Dermis blood vessel endothelial cell (primary cell): ENCODE results near the gene GRK5. TPM values are rescaled to one million over a fixed set of nuclear protein-coding genes. Genes with fewer than 3 reads are reported as not detected.
A peak's percentile ranks its signal among the peaks of the same experiment; 100 is the strongest.

Source experiments
- DNase-seq: peaks from one replicate; pipeline ENCODE4 v3.0.0; 2010
- total RNA-seq: library from RNA; depleted of rRNA; stranded (reverse); fragments of >200 nt; gene quantifications from 2 replicates; pipeline ENCODE4 v1.2.3, GENCODE V29; 2014

GRK5 gene
- total RNA-seq, 1 donor from 2014 or later = 57.9 TPM

- DNase-seq = no peak
Measured at GRCh38 chr10:119347181-119347974, 140.0 kb downstream of the GRK5 start.

GRCh38 chr10:119348106-119348505 is 140.7 kb downstream of the GRK5 start:
- peak; percentile 58 for DNase-seq

- DNase-seq = no peak
Measured at GRCh38 chr10:119348516-119349240, 141.3 kb downstream of the GRK5 start.

- no peak for DNase-seq
Measured at GRCh38 chr10:119349341-119349740, 142.0 kb downstream of the GRK5 start.

DNA sequence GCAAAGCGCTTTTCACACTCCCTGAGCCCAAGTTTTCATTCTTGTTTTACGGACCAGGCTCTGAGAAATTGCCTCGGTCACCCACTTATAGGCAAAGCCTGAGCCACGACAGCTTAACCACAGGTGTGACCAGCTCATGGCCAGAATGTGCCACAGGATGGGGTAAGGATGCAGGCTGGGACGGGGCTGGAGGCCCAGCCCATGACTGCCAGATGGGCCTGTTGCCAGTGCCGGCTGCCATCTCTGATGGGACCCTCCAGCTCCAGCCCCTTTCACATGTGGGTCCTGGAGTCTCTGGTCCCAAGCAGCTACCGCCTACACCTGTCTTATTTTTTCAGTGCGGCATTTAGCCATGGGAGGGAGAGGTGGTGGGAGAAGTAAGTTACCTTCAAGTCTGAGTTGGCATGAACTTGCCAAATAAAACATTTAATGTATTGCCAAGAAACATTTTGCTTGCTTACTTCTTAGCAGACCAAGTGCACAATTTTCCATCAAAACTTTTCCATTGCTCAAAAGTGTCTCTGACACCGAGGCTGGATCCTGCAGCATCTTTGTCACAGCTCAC is 142.6 kb downstream of the GRK5 start:
- DNase-seq = no peak

- no peak for DNase-seq
Measured at GRCh38 chr10:119350502-119351097, 143.2 kb downstream of the GRK5 start.

DNA sequence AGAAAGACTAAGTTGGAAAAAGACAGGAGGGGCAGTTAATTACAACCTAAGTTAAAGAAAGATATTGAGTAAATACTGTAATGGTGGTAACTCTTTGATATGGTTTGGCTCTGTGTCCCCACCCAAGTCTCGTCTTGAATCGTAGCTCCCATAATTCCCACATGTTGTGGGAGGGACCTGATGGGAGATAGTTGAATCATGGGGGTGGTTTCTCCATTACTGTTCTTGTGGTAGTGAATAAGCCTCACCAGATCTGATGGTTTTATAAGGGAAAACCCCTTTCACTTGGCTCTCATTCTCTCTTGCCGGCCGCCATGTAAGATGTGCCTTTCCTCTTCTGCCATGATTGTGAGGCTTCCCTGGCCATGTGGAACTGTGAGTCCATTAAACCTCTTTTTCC is 143.8 kb downstream of the GRK5 start:
- DNase-seq = no peak

DNA sequence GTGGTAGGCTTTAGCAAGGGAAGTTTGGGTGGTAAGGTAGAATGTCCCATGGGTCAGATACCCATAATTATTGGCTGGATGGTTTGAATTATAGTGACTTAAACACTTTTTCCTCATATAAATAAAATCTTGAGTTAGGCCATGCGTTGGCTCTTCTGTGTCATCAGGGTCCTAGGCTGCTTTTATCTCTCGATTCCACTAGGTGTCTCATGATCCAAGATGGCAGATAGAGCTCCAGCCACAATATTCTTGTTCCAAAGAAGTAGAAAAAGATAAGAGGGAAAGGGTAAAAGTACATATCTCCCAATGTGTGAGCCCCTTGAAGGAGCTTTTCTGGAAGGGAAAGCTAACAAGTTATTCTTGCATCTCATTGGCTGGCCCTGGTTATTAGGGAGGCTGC is 144.7 kb downstream of the GRK5 start:
- DNase-seq = no peak

GRCh38 chr10:119352807-119353206 is 145.4 kb downstream of the GRK5 start:
- no peak for DNase-seq

GRCh38 chr10:119353421-119353820 is 146.1 kb downstream of the GRK5 start:
- no peak for DNase-seq

DNA sequence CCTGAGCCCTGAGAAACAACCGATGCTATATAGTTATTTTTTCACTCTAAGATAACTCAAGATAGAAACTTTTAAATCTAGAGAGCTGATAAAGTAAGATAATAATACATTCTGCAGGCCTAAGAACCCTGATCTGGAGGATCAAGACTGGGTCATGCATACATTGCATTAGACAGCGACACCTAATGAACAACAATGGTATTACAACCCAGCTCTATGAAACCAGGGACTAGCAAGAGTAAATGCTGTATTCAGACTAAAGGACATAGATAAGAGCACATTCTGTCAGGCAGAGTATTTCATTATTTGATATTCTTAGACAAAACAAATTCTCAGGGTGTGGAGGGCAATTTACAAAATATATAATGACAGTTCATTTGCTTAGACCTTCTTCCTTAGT is 148.6 kb downstream of the GRK5 start:
- DNase-seq = peak; percentile 30

- peak; percentile 38 for DNase-seq
Measured at GRCh38 chr10:119357412-119358151, 150.2 kb downstream of the GRK5 start.

DNA sequence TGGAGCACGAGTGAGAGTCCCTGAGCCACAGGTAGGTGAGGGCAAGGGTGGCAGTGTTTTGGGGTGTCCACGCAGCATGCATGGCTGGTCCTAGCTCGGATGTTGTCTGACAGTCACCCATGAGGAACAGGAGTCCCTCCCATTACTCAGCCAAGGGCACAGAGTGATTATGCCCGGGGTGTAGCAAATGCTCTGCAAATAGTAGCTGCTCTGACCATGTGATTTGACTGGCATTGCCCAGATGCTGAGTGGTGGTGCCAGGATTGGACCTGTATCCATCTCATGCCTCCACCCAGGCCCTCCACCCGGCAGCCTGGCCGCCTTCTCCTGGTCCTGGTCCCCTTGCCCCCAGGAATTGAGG is 150.8 kb downstream of the GRK5 start:
- no peak for DNase-seq

DNA sequence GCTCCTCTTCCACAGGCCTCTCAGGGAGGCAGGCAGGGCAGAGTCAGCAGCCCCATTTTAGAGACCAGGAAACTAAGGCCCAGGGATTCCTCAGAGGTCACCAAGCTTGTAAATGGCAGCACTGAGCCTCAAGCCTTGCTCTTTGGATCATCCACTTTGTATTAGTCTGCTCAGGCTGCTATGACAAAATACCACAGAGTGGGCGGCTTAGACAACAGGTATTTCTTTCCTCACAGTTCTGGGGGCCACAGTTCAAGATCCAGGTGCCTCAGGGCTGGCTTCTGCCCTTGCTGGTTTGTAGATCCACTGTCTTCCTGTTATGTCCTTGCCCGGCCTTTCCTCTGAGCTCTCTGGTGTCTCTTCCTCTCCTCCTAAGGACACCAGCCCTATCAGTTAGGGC is 151.2 kb downstream of the GRK5 start:
- no peak for DNase-seq

DNA sequence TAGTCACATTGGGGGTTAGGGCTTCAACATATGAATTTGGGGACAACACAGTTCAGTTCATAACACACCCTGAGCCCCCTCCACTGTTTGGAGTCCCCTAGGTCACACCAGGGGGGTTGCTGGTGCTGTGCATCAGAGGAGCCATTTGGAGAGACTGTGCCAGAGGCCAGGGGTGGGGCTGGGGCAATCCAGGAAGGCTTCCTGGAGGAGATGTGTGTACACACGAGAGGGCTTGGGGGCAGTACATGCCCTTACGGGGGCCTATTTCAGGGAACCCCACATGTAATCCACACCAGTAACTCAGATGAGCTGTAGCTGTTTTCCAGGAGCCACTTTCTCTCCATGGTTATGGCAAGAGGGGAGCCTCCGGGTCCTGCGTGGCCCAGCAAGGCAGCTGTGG is 151.7 kb downstream of the GRK5 start:
- DNase-seq = no peak

- DNase-seq = peak; percentile 39
Measured at GRCh38 chr10:119360181-119360921, 153.0 kb downstream of the GRK5 start.

GRCh38 chr10:119361037-119361436 is 153.7 kb downstream of the GRK5 start:
- DNase-seq = no peak

DNA sequence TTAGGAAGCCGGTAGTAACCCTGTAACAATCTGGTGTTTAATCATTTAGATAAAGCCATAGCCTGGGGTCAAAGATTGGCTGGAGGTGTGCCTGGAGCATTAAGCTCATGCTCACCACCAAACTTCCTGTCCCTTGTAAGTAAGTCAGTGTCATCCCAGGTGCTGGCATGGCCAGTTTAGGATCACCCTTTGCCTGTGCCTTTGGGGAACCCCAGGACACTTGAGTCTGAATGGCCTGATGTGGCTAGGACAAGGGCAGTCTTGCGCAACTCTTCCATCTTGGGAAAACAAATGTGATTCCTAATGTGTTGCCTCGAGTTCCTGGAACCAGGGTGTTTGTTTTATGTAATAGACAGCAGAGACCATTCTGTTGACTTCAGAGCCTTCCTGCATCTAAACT is 154.8 kb downstream of the GRK5 start:
- DNase-seq = no peak

DNA sequence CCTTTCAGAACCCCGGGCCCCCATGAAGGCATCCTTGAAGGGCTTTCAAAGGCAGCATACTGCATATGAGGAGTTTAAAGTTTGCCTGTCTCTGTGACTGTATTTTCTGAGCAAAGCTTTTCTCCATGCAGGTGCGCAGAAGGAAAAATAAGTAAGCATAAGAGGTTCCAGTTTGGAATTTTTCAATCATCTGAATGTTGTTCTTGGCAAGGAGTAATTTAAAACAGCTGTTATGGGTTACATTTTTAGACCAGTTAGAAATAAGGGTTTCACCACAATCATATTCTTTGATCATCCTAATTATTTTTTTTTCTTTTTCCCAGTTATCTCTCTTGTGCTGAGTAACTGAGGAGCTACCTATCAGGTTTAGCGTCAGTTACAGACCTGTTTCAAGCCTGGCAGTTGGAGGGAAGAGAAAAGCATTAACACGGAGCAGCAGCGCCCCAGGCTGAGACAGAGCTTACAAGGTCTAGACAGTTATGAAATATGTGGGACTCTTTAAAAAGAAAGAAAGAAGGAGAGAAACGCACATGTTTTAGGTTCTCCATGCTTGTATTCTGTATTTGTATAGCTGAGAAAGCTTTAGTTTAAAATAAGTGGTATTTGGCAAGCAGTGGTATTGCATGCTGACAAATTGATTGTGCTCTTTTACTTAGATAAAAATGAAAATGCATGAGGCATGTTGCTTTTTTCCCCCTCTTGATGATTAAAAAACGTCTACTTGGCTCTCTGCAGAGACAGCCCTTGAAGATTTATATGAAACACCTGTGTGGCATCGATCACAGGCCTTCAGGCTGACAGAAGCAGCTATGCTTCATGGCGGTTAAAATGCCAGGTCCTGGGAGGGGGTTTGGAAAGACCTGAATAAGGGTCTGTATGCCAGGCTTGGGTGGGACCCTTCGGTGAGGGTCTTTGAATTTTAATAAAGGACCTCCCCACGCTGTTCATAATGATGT is 157.6 kb downstream of the GRK5 start:
- no peak for DNase-seq

- DNase-seq = no peak
Measured at GRCh38 chr10:119365773-119366599, 158.6 kb downstream of the GRK5 start.
